ENCODE results near the gene PIGS. TPM values are rescaled to one million over a fixed set of nuclear protein-coding genes. Genes with fewer than 3 reads are reported as not detected.

Gene PIGS
- polyA plus RNA-seq, 3 donors: 59.4 to 87.5 (median 84.9) TPM

GRCh38 chr17:28544402-28545140, 26.8 kb downstream of the PIGS start:
- H3K27ac ChIP-seq (ENCODE audit: low read depth in 1 of 2, low read length in 2 of 2): no peak overlapping the region
- intact Hi-C loops (cut with micrococcal nuclease): loop anchor here in 1 of 2 donors (2.0 kb wide), 1 partner anchor 50 kb away; no protein-coding TSS in a partner anchor
- no peak overlapping the region for H3K9ac ChIP-seq (ENCODE audit: insufficient read depth, low read length, poor library complexity, severe bottlenecking)
- H3K4me2 ChIP-seq (replicated peaks; ENCODE audit: extremely low read depth, low read length, poor library complexity, severe bottlenecking): no peak overlapping the region
- H3K36me3 Mint-ChIP-seq: peaks cover 15 to 23% of the 10 kb centered on the region in 2 donors
- no peaks in the 10 kb centered on the region for H3K9me3 Mint-ChIP-seq
- peak overlapping the region in 1 of 7 donors; percentile 9 for H3K27ac Mint-ChIP-seq
- H3K27me3 ChIP-seq (ENCODE audit: control insufficient read depth in 2 of 2, insufficient read depth in 2 of 2, low read length in 2 of 2): no peaks in the 10 kb centered on the region
- no peak for DNase-seq
- peaks cover 14% of the 10 kb centered on the region for H4K20me1 ChIP-seq (ENCODE audit: insufficient read depth, low read length)
- peaks cover 29 to 30% of the 10 kb centered on the region in 2 donors for H3K4me1 ChIP-seq (ENCODE audit: control insufficient read depth in 1 of 2, insufficient read depth in 2 of 2, low read length in 2 of 2)
- no peak for TF ChIP-seq CTCF (IDR thresholded peaks at IDR 0.05)
- peaks cover 0 to 8% (median 2%) of the 10 kb centered on the region in 3 donors for H3K27me3 Mint-ChIP-seq (ENCODE audit: low read depth in 3 of 3)
- no peak overlapping the region for H3K4me3 Mint-ChIP-seq
- peaks cover 26% of the 10 kb centered on the region for H3K4me1 Mint-ChIP-seq
- H3K36me3 ChIP-seq (replicated peaks in 1 of 2; ENCODE audit: control insufficient read depth in 1 of 2, insufficient read depth in 2 of 2, low read length in 2 of 2): peaks cover 8 to 16% of the 10 kb centered on the region in 2 donors
- WGBS (ENCODE audit: insufficient coverage): 100% methylated on average over 2 of the region's 4 CpGs
- H3K79me2 ChIP-seq (ENCODE audit: insufficient read depth, low read length): peaks cover 9% of the 10 kb centered on the region
- no peaks in the 10 kb centered on the region for H3K9me3 ChIP-seq (replicated peaks in 1 of 2; ENCODE audit: control insufficient read depth in 1 of 2, insufficient read depth in 1 of 2, low read length in 2 of 2)
- no peak overlapping the region for H2AFZ ChIP-seq (ENCODE audit: insufficient read depth, low read depth, low read length, poor library complexity, severe bottlenecking)
- H3K4me3 ChIP-seq (replicated peaks in 1 of 3; ENCODE audit: low read depth in 2 of 3, low read length in 3 of 3): no peak overlapping the region

- intact Hi-C loops (cut with micrococcal nuclease): loop anchor here in 1 of 2 donors (2.0 kb wide), 1 partner anchor 47 kb away; no protein-coding TSS in a partner anchor
- H3K36me3 Mint-ChIP-seq: peaks cover 11 to 13% of the 10 kb centered on the region in 2 donors
- Histone ChIP-seq H3K27ac (ENCODE audit: low read depth in 1 of 2, low read length in 2 of 2) (no peak overlapping the region), H3K36me3 (replicated peaks in 1 of 2; ENCODE audit: control insufficient read depth in 1 of 2, insufficient read depth in 2 of 2, low read length in 2 of 2) (peaks cover 2 to 8% of the 10 kb centered on the region in 2 donors), H3K9ac (ENCODE audit: insufficient read depth, low read length, poor library complexity, severe bottlenecking) (no peak overlapping the region), H3K79me2 (ENCODE audit: insufficient read depth, low read length) (no peaks in the 10 kb centered on the region), H3K4me3 (replicated peaks in 1 of 3; ENCODE audit: low read depth in 2 of 3, low read length in 3 of 3) (no peak overlapping the region), H3K9me3 (replicated peaks in 1 of 2; ENCODE audit: control insufficient read depth in 1 of 2, insufficient read depth in 1 of 2, low read length in 2 of 2) (no peaks in the 10 kb centered on the region), H3K4me1 (ENCODE audit: control insufficient read depth in 1 of 2, insufficient read depth in 2 of 2, low read length in 2 of 2) (no peaks in the 10 kb centered on the region), H3K4me2 (replicated peaks; ENCODE audit: extremely low read depth, low read length, poor library complexity, severe bottlenecking) (no peak overlapping the region), H4K20me1 (ENCODE audit: insufficient read depth, low read length) (no peaks in the 10 kb centered on the region), H3K27me3 (ENCODE audit: control insufficient read depth in 2 of 2, insufficient read depth in 2 of 2, low read length in 2 of 2) (no peaks in the 10 kb centered on the region), H2AFZ (ENCODE audit: insufficient read depth, low read depth, low read length, poor library complexity, severe bottlenecking) (no peak overlapping the region)
- no peak for DNase-seq
- no peak for TF ChIP-seq CTCF (IDR thresholded peaks at IDR 0.05)
- no peaks in the 10 kb centered on the region for H3K4me1 Mint-ChIP-seq
- 100% methylated on average over 2 of the region's 4 CpGs for WGBS (ENCODE audit: insufficient coverage)
- peaks cover 0 to 8% (median 0%) of the 10 kb centered on the region in 3 donors for H3K27me3 Mint-ChIP-seq (ENCODE audit: low read depth in 3 of 3)
- no peaks in the 10 kb centered on the region for H3K9me3 Mint-ChIP-seq
- H3K4me3 Mint-ChIP-seq: no peak overlapping the region
- H3K27ac Mint-ChIP-seq: no peak overlapping the region
Measured at GRCh38 chr17:28541439-28541838, 29.9 kb downstream of the PIGS start.

All from CD14-positive monocyte (primary cell).